ENCODE results near the gene ITGB5. TPM values are rescaled to one million over a fixed set of nuclear protein-coding genes. Genes with fewer than 3 reads are reported as not detected.

The ITGB5 gene
- total RNA-seq, 1 experiment from 2014 or later, result 77.8 TPM

- DNase-seq (ENCODE audit: low read depth, low spot score), result no peak
- no peak for ATAC-seq
- Histone ChIP-seq H3K36me3 (ENCODE audit: control insufficient read depth in 1 of 2, insufficient read depth in 2 of 2, low read length in 2 of 2) (no peaks in the 10 kb centered on the region), H3K4me2 (ENCODE audit: low read length) (no peak overlapping the region), H4K20me1 (ENCODE audit: insufficient read depth) (no peaks in the 10 kb centered on the region), H3K4me3 (replicated peaks in 1 of 2; ENCODE audit: low read depth in 1 of 2, low read length in 2 of 2) (no peak overlapping the region), H3K9me2 (ENCODE audit: insufficient read depth) (no peaks in the 10 kb centered on the region), H3K27me3 (ENCODE audit: insufficient read depth, low read length) (no peaks in the 10 kb centered on the region), H3K9ac (ENCODE audit: low read length) (no peak overlapping the region), H2AFZ (ENCODE audit: low read depth, low read length, poor library complexity, severe bottlenecking) (no peak overlapping the region), H3K27ac (ENCODE audit: low read depth, low read length) (no peak overlapping the region), H3K4me1 (ENCODE audit: control insufficient read depth in 1 of 2, insufficient read depth in 2 of 2, low read length in 2 of 2) (no peaks in the 10 kb centered on the region), H3K79me2 (ENCODE audit: insufficient read depth, low read length) (no peaks in the 10 kb centered on the region), H3K9me3 (ENCODE audit: control insufficient read depth in 1 of 2, insufficient read depth in 1 of 2, low read depth in 1 of 2, low read length in 2 of 2) (no peaks in the 10 kb centered on the region)
- ChIA-PET POLR2A (no interaction called here), RAD21 (ENCODE audit: low non-redundant PET in 1 of 2, low total read pairs in 2 of 2, uncharacterized antibody in 2 of 2, unreplicated experiment in 2 of 2) (no interaction called here), CTCF (interaction anchor here (1.8 kb wide), 1 partner anchor 120 kb away, joined by 4 read pairs; no protein-coding TSS in a partner anchor)
- TF ChIP-seq ZFX (IDR thresholded peaks at IDR 0.05) (no peak), ELF1 (IDR thresholded peaks at IDR 0.05; ENCODE audit: borderline replicate concordance, low read depth) (no peak), SIN3A (IDR thresholded peaks at IDR 0.05; ENCODE audit: low read depth) (no peak), POLR2AphosphoS5 (IDR thresholded peaks at IDR 0.05; ENCODE audit: low read depth, low read length) (no peak), SRF (IDR thresholded peaks at IDR 0.05; ENCODE audit: low read depth) (no peak), YY1 (IDR thresholded peaks at IDR 0.05; ENCODE audit: extremely low read depth, insufficient replicate concordance, low read depth, low read length) (no peak), SP1 (IDR thresholded peaks at IDR 0.05; ENCODE audit: low read depth) (no peak), TCF7L2 (IDR thresholded peaks at IDR 0.05; ENCODE audit: borderline replicate concordance, extremely low read depth, insufficient read depth, insufficient read length) (no peak), EGR1 (IDR thresholded peaks at IDR 0.05; ENCODE audit: low read depth) (no peak), MAX (IDR thresholded peaks at IDR 0.05) (no peak), FOSL1 (IDR thresholded peaks at IDR 0.05; ENCODE audit: low read depth) (no peak), RAD21 (IDR thresholded peaks at IDR 0.05; ENCODE audit: low read depth) (no peak), CBX3 (IDR thresholded peaks at IDR 0.05; ENCODE audit: low read depth) (no peak)
- TF ChIP-seq, protein P1, sequence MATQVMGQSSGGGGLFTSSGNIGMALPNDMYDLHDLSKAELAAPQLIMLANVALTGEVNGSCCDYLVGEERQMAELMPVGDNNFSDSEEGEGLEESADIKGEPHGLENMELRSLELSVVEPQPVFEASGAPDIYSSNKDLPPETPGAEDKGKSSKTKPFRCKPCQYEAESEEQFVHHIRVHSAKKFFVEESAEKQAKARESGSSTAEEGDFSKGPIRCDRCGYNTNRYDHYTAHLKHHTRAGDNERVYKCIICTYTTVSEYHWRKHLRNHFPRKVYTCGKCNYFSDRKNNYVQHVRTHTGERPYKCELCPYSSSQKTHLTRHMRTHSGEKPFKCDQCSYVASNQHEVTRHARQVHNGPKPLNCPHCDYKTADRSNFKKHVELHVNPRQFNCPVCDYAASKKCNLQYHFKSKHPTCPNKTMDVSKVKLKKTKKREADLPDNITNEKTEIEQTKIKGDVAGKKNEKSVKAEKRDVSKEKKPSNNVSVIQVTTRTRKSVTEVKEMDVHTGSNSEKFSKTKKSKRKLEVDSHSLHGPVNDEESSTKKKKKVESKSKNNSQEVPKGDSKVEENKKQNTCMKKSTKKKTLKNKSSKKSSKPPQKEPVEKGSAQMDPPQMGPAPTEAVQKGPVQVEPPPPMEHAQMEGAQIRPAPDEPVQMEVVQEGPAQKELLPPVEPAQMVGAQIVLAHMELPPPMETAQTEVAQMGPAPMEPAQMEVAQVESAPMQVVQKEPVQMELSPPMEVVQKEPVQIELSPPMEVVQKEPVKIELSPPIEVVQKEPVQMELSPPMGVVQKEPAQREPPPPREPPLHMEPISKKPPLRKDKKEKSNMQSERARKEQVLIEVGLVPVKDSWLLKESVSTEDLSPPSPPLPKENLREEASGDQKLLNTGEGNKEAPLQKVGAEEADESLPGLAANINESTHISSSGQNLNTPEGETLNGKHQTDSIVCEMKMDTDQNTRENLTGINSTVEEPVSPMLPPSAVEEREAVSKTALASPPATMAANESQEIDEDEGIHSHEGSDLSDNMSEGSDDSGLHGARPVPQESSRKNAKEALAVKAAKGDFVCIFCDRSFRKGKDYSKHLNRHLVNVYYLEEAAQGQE (IDR thresholded peaks at IDR 0.05; ENCODE audit: low read depth), result no peak
- intact Hi-C loops (cut with micrococcal nuclease), result no loop called here
- no TSS peak for BruUV-seq (replicated peaks)
Observed at GRCh38 chr3:124780761-124781475, 106.2 kb downstream of the ITGB5 start.
